Fibroblast of lung (primary cell): ENCODE measurements around the gene FKBP11. TPM values are rescaled to one million over a fixed set of nuclear protein-coding genes. Genes with fewer than 3 reads are reported as not detected.

Source experiments
- DNase-seq, 2 donors: peaks; one replicate each; pipeline versions ENCODE4 v3.0.0 to v3.0.0-alpha.2; 2010; ENCODE audit warnings: low read depth in 2 of 2
- H2AFZ ChIP-seq: 2 replicates; pipeline ENCODE4 v1.5.1; 2012; ENCODE audit warnings: low read length, control low read depth, inconsistent platforms
- H3K27ac ChIP-seq: 2 replicates; pipeline ENCODE4 v1.5.1; 2011; ENCODE audit warnings: low read length, control low read depth; ENCODE audit not compliant: insufficient read depth
- H3K27me3 ChIP-seq: 2 replicates; pipeline ENCODE4 v1.5.1; 2011; ENCODE audit warnings: mild to moderate bottlenecking, low read length; ENCODE audit not compliant: control insufficient read depth, insufficient read depth
- H3K36me3 ChIP-seq: 2 replicates; pipeline ENCODE4 v1.5.1; 2011; ENCODE audit warnings: low read length; ENCODE audit not compliant: control insufficient read depth, insufficient read depth
- H3K4me1 ChIP-seq: 2 replicates; pipeline ENCODE4 v1.5.1; 2011; ENCODE audit warnings: low read length; ENCODE audit not compliant: control insufficient read depth, insufficient read depth; ENCODE audit errors: extremely low read depth
- H3K4me2 ChIP-seq: 2 replicates; pipeline ENCODE4 v1.5.1; 2011; ENCODE audit warnings: low read length, control low read depth; ENCODE audit not compliant: insufficient read depth; ENCODE audit errors: extremely low read depth
- H3K4me3 ChIP-seq, 4 experiments: fragments of 200-600 bp in 1 of 4; sonication (generic) in 1 of 4; replicated peaks in 1 of 4; 2 replicates each; pipeline ENCODE4 v1.5.1; 2011 to 2016; ENCODE audit warnings: low read length in 4 of 4, low read depth in 3 of 4, mild to moderate bottlenecking in 3 of 4, control low read depth in 2 of 4, inconsistent platforms in 1 of 4, mixed read lengths in 1 of 4; ENCODE audit not compliant: insufficient read depth in 1 of 4; ENCODE audit errors: control extremely low read depth in 1 of 4
- H3K79me2 ChIP-seq: 2 replicates; pipeline ENCODE4 v1.5.1; 2012; ENCODE audit warnings: mild to moderate bottlenecking, low read length, inconsistent platforms; ENCODE audit not compliant: control insufficient read depth, insufficient read depth
- H3K9ac ChIP-seq: 2 replicates; pipeline ENCODE4 v1.5.1; 2011; ENCODE audit warnings: mild to moderate bottlenecking, low read length, control low read depth; ENCODE audit not compliant: insufficient read depth
- H3K9me3 ChIP-seq: 2 replicates; pipeline ENCODE4 v1.5.1; 2012; ENCODE audit warnings: low read depth, low read length; ENCODE audit not compliant: control insufficient read depth, insufficient read depth
- H4K20me1 ChIP-seq: 2 replicates; pipeline ENCODE4 v1.5.1; 2011; ENCODE audit warnings: low read length; ENCODE audit not compliant: control insufficient read depth, insufficient read depth; ENCODE audit errors: extremely low read depth
- EZH2 ChIP-seq: IDR thresholded peaks from 2 replicates; pipeline ENCODE4 v1.5.1; 2012; ENCODE audit warnings: low read length, control low read depth, mild to moderate bottlenecking; ENCODE audit errors: missing control alignments
- polyA plus RNA-seq, 2 donors: library from polyadenylated mRNA; depleted of rRNA in 1 of 2; stranded (reverse) in 1 of 2; unstranded in 1 of 2; fragments of >200 nt; gene quantifications; 2 replicates each; pipeline ENCODE4 v1.2.1, GENCODE V29; 2011 to 2012; ENCODE audit warnings: missing spikeins in 1 of 2
- total RNA-seq: library from RNA; depleted of rRNA; stranded (reverse); fragments of >200 nt; gene quantifications from 2 replicates; pipeline ENCODE4 v1.2.1, GENCODE V29; 2014
- TF ChIP-seq, protein P1 (sequence below), 2 donors: IDR thresholded peaks in 1 of 2; conservative IDR thresholded peaks in 1 of 2; 1 replicate in 1 of 2; 2 replicates in 1 of 2; pipeline ENCODE4 v1.5.1; 2011 to 2012; ENCODE audit warnings: low read length in 2 of 2, control low read depth in 1 of 2, inconsistent platforms in 1 of 2, low read depth in 1 of 2, mild to moderate bottlenecking in 1 of 2

Gene FKBP11
- total and polyA plus RNA-seq, 2 donors (not counting 1 experiment from before 2014, with no cell fraction given): 12.6 to 48.8 TPM

DNA sequence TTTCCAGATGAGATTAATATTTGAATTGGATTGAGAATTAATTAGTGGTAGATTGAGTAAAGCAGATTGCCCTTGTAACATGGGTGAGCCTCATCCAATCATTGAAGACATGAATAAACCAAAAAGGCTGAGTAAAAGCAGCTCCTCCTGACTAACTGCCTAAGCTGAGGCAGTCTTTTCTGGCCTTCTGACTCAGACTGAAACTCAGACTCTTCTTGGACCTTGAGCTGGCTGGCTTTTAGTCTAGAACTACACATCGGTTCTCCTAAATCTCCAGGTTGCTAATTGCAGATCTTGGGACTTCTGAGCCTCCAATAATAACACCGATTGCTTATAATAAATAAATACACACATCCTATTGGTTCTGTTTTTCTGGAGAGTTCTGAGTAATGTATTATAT, 24.0 kb downstream of the FKBP11 start:
- no peak for DNase-seq

DNA sequence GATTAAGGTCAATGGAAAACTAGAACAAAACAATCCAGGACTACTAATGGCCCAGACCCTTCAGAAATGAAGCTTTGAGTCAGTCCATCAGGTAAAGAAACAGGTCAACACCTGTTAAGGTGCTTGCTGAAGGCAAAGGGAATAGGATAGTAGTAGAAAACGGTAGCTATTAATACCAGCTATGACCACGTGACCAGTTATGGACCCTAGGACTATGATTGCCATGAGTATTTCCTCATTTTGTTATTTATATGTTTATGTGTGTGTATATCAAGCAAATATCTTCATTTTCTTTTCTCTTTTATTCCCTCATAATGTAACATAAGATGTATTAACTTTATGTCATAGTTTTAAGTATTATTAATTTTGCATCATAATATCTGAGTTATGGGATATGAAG, 25.6 kb downstream of the FKBP11 start:
- Histone ChIP-seq H3K9ac (no peak overlapping the region), H3K9me3 (no peaks in the 10 kb centered on the region), H3K79me2 (no peaks in the 10 kb centered on the region), H3K27me3 (no peaks in the 10 kb centered on the region), H3K27ac (no peak overlapping the region), H3K4me2 (no peak overlapping the region), H2AFZ (no peak overlapping the region), H4K20me1 (no peaks in the 10 kb centered on the region), H3K4me1 (peaks cover 6% of the 10 kb centered on the region), H3K4me3 (no peak overlapping the region), H3K36me3 (no peaks in the 10 kb centered on the region)
- DNase-seq: no peak
- TF ChIP-seq EZH2: no peak
- TF ChIP-seq, protein P1, sequence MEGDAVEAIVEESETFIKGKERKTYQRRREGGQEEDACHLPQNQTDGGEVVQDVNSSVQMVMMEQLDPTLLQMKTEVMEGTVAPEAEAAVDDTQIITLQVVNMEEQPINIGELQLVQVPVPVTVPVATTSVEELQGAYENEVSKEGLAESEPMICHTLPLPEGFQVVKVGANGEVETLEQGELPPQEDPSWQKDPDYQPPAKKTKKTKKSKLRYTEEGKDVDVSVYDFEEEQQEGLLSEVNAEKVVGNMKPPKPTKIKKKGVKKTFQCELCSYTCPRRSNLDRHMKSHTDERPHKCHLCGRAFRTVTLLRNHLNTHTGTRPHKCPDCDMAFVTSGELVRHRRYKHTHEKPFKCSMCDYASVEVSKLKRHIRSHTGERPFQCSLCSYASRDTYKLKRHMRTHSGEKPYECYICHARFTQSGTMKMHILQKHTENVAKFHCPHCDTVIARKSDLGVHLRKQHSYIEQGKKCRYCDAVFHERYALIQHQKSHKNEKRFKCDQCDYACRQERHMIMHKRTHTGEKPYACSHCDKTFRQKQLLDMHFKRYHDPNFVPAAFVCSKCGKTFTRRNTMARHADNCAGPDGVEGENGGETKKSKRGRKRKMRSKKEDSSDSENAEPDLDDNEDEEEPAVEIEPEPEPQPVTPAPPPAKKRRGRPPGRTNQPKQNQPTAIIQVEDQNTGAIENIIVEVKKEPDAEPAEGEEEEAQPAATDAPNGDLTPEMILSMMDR (conservative IDR thresholded peaks at IDR 0.05 in 1 of 2, IDR thresholded peaks at IDR 0.05 in 1 of 2; ENCODE audit: low read depth in 1 of 2, low read length in 2 of 2): no peak

More for the DNA sequence above, 24.0 kb downstream of the FKBP11 start:
- Histone ChIP-seq H2AFZ (no peak overlapping the region), H4K20me1 (no peaks in the 10 kb centered on the region), H3K9me3 (no peaks in the 10 kb centered on the region), H3K27me3 (peaks cover 6% of the 10 kb centered on the region), H3K79me2 (no peaks in the 10 kb centered on the region), H3K36me3 (no peaks in the 10 kb centered on the region), H3K4me3 (no peak overlapping the region), H3K4me1 (peaks cover 6% of the 10 kb centered on the region), H3K4me2 (no peak overlapping the region), H3K9ac (no peak overlapping the region), H3K27ac (no peak overlapping the region)
- no peak for TF ChIP-seq EZH2
- TF ChIP-seq, protein P1 (conservative IDR thresholded peaks at IDR 0.05 in 1 of 2, IDR thresholded peaks at IDR 0.05 in 1 of 2; ENCODE audit: low read depth in 1 of 2, low read length in 2 of 2): no peak

DNA sequence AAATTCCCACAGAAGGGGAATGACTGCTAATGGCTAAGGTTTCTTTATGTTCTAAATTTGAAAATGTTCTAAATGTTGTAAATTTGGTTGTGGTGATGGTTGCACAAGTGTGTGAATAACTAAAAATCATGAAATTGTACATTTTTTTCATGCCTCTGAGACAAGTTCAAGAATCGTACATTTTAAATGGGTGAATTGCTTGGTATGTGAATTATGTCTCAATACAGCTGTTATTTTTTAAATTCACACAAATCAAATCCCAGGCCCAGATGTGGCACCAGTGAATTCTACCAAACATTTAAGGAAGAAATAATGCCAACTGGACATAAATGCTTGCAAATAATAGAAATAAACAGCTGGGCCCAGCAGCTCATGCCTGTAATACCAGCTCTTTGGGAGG, 31.0 kb downstream of the FKBP11 start:
- Histone ChIP-seq H3K36me3 (no peaks in the 10 kb centered on the region), H3K79me2 (no peaks in the 10 kb centered on the region), H4K20me1 (no peaks in the 10 kb centered on the region), H3K4me1 (no peaks in the 10 kb centered on the region), H3K9me3 (no peaks in the 10 kb centered on the region), H2AFZ (no peak overlapping the region), H3K9ac (no peak overlapping the region), H3K27ac (no peak overlapping the region), H3K4me3 (no peak overlapping the region), H3K4me2 (no peak overlapping the region), H3K27me3 (peaks cover 5% of the 10 kb centered on the region)
- no peak for DNase-seq
- TF ChIP-seq, protein P1 (conservative IDR thresholded peaks at IDR 0.05 in 1 of 2, IDR thresholded peaks at IDR 0.05 in 1 of 2; ENCODE audit: low read depth in 1 of 2, low read length in 2 of 2): no peak
- TF ChIP-seq EZH2: no peak
